Stimulated activated CD4-positive, alpha-beta T cell treated with anti-CD3 and anti-CD28 coated beads, Interleukin-1b, Interleukin-23, amount 100 ng/mL, for 4 hours (primary cell): Measurements from ENCODE around the gene MS4A8.
"Not testable (repeated sequence)": the region's sequence is repeated elsewhere in the genome, so short reads cannot be mapped to it uniquely, and the experiment has no call there.

Source experiments
- DNase-seq, 2 donors: peaks; one replicate each; pipeline ENCODE4 v3.0.0-alpha.2; 2020; ENCODE audit warnings: low read depth in 2 of 2

The MS4A8 gene

DNA sequence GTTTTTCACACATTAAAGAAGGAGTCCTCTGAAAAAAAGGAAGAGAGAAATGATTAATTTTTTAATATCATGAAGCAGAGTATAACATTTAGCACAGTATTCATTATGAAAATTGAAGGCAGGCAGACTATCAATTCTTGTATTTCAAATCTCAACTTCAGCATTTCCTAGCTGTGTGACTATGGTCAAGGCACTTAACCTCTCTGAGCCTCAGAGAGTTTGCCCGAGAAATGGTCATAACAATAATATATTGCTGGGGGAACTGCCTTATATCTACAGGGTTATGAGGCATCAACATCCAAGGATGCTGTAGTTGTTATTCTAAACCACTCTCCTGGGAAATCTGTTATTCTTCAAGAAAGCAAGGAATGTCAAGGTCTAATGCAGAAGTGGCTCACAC lies 26.2 kb downstream of the MS4A8 start:
- DNase-seq = no peak

DNA sequence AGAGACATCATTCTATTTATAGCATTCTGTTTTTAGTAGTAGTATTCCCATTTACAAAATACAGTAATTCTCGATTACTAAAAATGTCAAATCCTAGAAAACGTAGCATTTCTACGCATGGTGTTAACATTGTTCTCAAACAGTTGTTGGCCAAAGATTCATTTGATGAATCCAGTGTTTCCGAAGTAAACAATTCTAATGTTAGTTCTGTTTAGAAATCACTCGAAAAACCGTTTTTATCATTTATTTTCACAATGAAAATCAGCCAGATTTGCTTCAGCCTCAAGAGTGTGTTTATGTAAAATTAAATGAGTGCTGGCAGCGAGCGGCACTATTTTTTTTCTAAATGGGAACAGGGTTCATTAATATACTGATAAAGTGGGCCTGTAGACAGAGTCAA lies 32.2 kb downstream of the MS4A8 start:
- DNase-seq = no peak

DNA sequence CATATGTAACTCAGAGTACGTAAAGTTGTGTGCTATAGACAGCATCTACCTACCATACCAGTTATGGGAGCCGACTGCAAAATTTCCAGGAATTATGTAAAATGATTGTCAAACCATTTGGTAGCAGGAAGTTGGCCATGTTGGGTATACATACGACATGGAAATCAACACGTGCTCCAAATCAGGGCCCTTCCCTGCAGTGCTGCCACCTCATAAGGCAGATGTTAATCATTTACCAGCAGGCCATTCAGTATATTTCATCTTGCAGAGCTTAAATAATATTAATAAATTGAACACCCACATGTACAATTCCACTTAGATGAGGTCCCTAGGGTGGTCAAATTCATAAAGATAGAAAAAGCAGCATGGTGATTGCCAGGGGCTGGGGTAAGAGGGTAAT lies 34.9 kb downstream of the MS4A8 start:
- DNase-seq = no peak

DNA sequence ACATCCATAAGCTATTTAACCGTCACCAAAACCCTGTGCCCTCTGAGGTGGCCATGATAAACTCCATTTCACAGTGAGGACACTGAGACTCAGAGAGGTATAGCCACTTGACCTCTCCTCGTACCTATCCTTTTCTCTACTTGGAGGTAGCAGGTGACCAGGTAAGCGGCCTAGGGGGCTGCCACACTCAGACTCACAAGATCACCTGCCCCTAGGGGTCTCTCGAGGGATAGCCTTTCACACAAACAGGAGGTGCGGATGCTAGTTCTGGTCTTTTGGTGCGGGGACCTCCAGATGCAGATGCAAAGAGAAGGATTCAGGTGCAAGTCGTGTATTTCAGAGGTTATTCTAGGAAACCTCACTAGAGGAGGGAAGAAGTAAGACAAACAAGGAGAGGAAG lies 39.7 kb downstream of the MS4A8 start:
- no peak for DNase-seq

DNA sequence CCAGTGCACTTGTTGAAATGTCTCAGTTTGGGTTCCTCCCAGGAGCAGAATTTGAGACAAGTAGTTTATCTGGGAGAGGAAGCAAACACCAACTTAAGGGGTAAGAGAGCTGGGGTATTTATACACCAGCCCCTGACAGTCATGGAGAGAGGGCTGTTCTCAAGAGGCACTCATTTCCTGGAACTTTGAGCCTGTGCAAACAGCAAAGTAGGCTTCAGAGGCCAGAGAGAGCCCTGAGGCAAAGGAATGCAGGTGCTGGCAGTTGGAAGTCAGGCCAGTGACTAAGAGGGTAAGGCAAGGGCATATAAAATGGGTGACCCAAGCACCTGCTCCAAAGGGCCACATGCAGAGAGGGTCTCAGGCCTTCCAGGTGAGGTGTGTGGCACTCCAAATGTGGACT lies 41.2 kb downstream of the MS4A8 start:
- DNase-seq = no peak

DNA sequence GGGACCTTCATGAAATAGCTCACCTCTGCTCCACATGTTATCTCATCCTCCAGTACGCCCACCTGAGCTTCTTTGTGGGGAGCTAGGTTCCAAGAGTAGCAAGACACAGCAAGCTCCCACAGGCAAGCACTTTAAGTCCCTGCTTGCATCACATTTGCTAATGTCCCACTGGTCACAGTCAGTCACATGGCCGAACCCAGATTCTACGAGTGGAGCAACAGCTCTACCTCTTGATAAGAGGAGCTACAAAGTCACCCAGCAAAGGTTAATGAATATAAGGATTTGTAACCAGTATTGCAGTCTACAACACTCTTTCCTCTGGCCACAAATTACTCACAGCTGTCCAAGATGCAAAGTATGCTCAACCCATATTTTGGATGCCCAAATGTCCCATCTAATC lies 42.0 kb downstream of the MS4A8 start:
- no peak for DNase-seq

DNA sequence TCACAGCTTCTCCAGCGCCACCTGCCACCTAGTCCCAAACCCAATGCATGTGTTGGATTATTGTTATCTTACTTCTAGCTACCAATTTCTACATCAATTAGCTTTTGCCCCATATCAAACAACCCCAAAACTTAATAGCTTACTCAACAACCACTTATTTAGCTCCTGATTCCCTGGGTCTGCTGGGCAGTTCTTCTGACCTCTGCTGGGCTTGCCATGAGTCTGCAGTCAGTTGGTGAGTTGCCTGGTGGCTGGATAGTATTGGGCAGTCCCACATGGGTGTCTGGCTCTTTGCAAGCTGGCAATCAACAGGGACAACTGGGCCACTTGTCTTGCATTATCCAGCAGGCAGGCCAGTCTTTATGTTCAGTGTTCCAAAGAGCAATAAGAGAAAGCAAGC lies 43.6 kb downstream of the MS4A8 start:
- no peak for DNase-seq

DNA sequence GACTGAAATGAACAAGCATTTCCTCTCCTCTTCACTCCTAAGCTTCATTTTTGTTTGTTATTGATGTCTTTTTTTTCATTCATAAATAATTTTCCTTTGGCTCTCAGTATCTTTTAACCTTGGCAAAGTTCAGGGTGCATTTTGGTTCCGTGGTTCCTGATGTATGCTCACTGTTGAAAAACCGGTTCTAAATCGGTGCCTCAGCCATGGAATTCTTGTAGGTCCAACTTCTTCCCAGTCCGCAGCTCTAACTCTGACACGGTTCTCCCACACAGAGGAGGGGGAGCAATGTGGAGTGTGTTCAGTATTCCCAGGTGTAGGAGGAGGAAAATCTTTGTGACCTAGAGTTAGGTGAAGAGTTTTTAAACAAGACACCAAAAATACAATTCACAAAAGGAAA lies 44.7 kb downstream of the MS4A8 start:
- no peak for DNase-seq

DNA sequence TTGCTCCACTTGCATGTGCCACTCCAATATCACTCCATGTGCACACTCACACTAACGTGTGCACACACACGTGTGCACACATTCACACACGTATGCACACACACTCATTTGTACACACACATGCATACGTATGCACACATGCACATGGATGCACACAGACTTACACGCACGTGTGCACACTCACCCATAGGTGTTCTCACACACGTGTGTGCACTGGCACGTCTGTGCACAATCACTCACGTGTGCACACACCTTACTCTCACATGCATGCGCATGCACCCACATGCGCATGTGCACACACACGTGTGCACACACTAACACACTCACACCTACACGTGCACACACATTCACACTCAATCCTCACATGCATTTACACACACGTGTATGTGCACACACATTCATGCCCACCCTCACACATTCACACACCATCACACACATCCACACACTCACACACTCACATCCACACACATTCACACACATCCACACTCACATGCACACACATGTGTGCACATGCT lies 48.0 kb downstream of the MS4A8 start:
- no peak for DNase-seq

DNA sequence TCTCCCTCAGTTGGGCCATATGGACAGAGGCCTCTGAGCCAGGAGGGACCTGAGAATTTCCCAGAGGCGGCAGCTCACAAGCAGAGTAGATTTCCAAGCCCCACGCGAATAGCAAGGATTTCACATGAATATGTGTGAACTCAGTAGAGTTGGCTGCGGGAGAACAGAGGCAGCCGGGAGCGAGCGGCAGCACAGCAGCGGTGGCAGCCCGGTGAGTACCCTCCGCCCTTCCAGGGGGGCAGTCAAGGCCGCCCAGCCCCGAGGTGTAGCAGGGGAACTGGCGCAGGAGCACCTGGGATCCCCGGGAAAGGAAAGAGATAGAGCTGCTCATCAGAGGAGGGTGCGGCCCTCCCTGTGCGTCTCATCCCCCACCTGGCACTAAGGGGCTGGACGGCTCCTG lies 48.8 kb downstream of the MS4A8 start:
- no peak for DNase-seq

DNA sequence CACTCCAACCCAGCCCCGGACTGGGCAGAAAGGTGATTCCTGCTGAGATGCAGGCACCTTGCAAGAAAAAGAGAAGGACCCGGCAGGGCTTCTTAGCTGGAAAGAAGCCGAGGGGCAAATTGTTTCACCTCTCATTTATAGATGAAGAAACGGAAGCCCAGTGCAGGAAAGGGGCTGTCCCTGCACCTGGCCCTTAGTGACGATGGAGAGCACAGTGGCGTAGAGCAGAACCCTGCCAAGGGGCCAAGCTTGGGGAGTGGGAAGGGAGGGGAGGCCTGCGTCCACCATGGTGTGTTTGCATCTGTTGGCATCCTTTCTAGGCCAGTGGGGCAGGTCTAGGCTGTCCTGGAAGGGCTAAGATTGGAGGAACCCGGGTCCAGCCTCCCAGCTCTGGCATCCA lies 49.4 kb downstream of the MS4A8 start:
- DNase-seq = no peak

DNA sequence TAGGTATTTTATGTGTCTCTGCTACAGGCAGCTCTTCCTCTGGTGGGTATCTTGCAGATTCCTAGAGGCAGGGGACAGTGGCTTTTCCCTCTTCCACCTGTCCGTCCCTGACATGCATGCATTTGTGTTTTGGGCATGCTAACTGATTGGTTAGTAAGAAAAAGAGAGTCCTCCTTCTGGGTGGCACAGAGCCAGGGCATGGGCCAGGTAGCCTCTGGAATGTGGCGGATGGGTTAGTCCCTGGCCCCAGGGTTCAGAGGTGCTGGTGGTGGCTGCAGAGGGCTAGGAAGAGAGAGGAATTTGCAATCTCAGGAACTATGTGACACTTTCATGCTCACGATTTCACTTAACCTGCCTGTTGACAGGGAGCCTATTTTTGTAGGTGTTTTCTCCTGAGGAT lies 51.5 kb downstream of the MS4A8 start:
- no peak for DNase-seq

DNA sequence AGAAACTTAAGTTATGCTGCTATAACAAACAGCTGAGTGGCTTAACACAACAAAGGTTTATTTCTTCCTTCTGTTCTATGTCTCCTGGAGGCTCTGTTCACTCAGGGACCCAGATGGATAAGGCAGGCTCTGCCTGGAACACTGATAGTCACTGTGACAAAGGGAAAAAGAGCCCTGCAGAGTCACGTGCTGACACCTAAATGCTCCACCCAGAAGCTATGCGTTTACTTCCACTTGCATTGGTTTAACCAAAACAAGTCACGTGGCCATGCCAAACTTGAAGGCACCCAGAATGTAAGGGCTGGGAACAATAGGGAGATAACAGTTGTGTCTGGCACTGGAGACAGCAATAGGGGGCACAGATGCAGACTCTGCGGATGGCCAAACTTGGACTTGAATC lies 53.9 kb downstream of the MS4A8 start:
- no peak for DNase-seq

DNA sequence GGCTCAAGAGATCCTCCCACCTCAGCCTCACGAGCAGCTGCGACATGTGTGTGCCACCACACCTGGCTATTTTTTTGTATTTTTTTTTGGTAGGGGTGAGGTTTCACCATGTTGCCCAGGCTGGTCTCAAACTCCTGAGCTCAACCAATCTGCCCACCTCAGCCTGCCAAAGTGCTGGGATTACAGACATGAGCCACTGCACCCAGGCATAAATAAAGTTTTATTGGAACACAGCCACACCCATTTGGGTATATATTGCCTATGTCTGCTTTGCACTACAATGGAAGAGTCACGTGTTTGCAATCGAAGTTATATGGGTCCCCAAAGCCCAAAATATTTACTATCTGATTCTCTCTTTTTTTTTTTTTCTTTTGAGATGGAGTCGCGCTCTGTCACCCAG lies 55.5 kb downstream of the MS4A8 start:
- no peak for DNase-seq

DNA sequence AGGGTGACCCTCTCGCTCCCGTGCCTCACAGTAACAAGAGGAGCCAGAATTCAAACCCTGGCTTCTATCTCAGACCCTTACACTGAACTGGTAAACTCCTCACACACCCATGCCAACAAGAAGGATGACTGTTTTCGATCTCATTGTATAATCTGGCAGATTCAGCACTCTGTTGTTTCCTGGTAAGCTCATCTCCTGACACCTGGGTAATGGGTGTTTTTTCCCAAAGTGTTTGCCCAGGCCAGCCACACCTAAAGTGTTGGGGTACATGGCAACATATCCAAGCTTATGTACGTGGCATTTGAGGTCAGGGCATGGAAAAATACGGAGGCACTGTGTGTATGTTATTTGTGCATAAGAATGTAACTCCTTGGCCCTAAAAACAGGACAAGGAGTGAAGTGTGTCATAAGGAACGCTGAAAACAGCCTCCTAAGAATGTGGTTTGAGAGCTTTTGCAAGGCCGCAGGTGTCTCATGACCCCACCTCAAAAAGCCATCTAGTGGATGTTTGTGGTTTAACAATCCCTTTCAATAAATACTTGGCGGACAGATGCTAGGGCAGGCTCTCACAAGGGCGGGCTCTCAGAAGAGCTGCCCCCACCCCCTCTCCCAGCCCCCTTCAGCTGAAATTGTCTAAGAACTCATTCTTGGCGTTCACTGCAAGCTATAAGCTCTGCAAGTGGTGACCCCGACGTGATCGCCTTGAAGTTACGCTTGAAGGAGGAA lies 57.1 kb downstream of the MS4A8 start, which contains the start of gene MS4A15:
Gene MS4A15, plus strand, starts transcription at position 561 of the 726 bp plus-strand sequence. CDS start 6,867 bp downstream, outside the sequence.
- DNase-seq = no peak

DNA sequence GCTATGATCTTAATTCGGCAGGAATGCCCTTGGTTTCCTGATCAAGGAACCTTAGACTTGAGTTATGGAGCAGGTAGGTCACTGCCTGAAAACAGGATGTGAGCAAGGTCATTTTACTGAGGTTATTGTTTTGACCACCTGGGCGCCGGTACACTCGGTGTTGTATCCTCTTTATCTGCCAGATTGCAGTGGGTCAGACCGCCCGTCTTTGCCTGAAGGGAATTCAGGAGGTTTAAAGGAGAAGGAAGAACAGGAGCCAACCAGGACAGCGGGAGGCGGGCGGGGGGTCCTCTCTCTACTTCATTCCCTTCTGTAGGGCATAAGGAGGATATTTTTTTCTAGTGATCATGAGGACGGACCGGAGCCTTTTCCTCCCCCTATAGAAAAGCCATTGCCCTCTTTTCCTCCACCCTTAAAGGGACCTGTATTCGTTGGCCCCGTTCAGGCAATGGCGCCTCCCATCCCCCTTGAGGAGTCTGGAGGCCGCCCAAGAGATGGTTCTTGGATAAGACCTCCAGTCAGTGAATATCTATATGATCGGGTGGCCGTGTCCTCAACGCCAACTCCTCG lies 57.9 kb downstream of the MS4A8 start:
- no peak for DNase-seq

DNA sequence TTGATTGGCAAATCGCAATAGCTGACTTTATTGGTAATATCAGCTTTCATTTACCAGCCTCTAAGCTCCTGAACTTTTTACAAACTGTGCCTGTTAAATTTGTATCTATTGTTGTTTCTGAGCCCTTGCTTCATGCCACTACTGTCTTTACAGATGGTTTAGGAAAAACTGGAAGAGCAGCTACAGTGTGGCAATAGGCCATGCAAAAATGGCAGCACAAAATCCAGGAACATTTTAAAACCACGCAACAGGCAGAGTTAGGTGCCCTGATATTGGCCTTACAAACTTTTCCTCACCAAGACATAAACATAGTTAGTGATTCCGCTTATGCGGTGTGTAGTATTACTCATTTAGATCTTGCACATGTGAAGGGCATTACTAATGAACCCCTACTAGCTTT lies 59.3 kb downstream of the MS4A8 start:
- not testable (repeated sequence) for DNase-seq

DNA sequence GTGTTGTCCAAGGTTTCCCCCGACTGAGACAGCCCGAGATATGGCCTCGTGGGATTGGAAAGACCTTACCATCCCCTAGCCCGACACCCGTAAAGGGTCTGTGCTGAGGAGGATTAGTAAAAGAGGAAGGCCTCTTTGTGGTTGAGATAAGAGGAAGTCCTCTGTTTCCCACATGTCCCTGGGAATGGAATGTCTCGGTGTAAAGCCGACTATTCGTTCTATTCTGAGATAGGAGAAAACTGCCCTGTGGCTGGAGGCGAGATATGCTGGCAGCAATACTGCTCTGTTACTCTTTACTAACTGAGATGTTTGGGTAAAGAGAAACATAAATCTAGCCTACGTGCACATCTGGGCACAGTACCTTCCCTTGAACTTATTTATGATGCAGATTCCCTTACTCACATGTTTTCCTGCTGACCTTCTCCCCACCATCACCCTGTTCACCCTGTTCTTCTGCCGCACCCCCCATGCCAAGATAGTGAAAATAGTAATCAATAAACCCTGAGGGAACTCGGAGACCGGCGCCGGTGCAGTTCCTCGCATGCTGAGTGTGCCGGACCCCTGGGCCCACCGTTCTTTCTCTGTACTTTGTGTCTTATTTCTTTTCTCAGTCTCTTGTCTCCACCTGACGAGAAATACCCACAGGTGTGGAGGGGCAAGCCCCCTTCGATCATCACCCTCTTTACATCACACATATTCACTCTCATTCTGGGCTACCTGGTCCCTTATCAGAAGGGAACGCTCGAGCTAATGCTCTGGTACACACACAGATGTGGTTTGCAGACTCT lies 60.2 kb downstream of the MS4A8 start:
- DNase-seq = not testable (repeated sequence)

DNA sequence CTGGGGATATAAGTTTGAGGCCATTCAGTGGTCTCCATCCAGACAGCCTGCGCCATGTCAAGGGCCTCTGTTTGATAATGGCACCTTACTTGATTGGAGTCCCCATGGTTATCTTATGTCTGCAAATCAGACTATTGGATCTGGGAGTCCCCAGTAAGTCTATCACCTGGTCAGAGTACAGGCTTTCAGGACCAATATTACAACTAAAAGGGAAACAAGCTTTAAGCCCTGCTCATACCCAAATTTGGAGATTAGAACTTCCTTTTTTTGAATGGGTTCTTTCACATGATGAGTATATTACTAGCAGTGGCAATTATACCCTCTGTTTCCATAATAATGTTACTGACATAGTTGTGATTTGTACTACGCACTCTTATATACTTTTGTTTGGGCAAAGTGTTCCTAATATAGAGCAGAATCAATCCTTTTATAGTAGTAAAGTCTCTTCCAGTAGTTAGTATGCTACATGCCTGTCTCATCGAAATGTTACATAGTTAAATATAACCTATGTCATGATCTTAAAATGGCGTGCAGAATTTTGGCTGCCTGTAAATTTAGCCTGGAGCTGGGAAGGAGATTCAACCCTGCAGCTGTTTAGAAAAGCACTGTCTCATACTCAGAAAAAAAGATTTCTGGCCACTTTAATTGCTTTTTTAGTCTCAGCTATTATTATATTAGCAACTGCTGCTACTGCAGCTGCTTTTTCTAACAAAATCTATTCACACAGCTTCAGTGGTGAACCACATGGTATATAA lies 62.2 kb downstream of the MS4A8 start:
- no peak for DNase-seq

DNA sequence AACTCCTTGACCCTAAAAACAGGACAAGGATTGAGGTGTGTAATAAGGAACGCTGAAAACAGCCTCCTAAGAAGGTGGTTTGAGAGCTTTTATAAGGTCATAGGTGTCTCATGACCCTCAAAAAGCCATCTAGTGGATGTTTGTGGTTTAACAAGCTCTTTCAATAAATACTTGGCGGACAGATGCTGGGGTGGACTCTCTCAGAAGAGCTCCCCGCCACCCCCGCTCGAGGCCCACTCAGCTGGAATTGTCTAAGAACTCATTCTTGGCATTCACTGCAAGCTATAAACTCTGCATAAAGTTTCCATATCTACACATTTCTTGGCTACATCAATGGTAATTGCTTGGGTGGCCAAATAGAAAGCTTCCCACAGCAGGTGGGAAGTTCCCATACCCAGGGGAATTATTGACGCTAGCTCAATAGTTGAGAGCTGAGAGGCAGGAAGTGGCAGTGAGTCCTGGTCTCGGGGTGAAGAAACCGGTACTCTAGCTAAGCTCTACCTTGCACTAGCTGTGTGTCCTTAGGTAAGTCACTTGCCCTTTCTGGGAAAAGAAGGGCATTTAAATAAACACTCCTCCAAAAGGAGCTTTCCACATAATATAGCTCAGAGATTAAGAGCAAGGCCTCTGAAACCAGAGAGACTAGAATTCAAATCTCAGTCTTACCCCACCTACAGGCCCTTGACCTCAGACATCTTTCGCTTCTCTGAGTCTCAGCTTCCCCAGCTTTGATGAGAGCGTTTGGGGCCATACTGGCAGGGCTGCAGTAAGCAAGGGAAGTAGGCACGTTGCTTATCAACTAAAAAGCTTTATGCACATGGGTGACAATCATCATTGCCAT lies 63.7 kb downstream of the MS4A8 start:
- no peak for DNase-seq

DNA sequence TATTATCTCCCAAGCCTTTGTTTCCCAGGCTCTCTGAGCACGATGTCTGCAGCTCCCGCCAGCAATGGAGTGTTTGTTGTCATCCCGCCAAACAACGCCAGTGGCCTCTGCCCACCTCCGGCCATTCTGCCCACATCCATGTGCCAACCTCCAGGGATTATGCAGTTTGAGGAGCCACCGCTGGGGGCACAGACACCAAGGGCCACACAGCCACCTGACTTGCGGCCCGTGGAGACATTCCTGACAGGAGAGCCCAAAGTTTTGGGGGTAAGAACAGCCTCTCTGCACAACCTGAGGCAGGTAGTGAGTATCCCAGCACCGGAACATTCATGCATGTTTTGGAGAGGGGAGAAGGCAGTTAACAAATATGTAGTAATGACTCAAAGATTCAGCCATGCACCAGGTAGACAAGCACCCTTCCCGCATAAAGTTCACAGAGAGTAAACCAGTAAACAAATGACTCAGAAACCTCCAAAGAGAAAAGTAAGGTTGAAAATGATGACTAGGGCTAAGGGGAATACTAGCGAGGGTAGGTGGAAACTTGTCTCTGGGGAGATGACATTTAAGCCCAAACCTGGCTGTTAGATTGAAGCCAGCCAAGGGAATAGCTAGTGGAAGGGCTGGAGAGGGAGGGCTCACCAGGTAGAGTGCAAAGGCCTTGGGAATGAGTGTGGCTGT lies 64.4 kb downstream of the MS4A8 start:
- no peak for DNase-seq
